CD4-positive, alpha-beta memory T cell (primary cell): Measurements from ENCODE around the gene CRYBA1. TPM values are rescaled to one million over a fixed set of nuclear protein-coding genes. Genes with fewer than 3 reads are reported as not detected.
A peak's percentile ranks its signal among the peaks of the same experiment; 100 is the strongest.

ENCODE experiments used
- CTCF ChIA-PET: fragments of 350-600 bp; sonication (Branson Sonifier 250); formaldehyde crosslinking; loops from one replicate; lab custom pipeline; 2021; ENCODE audit warnings: inconsistent platforms; ENCODE audit not compliant: partially characterized antibody; lab: Charles Lee
- POLR2A ChIA-PET: fragments of 350-600 bp; sonication (Branson Sonifier 250); formaldehyde crosslinking; loops from one replicate; lab custom pipeline; 2021; ENCODE audit not compliant: partially characterized antibody; lab: Charles Lee
- DNase-seq, 5 donors: peaks; one replicate each; pipeline versions ENCODE4 v3.0.0 to v3.0.0-alpha.2; 2020 to 2022; ENCODE audit warnings: mixed read lengths in 1 of 5
- H3K27ac ChIP-seq: one replicate; pipeline ENCODE4 v1.7.0; 2013; ENCODE audit warnings: low read depth, low read length
- H3K27me3 ChIP-seq: 2 replicates; pipeline ENCODE4 v1.7.0; 2013; ENCODE audit warnings: mild to moderate bottlenecking, low read length, moderate library complexity; ENCODE audit not compliant: insufficient read depth
- H3K36me3 ChIP-seq: 2 replicates; pipeline ENCODE4 v1.7.0; 2013; ENCODE audit warnings: mild to moderate bottlenecking, low read length, moderate library complexity; ENCODE audit not compliant: insufficient read depth
- H3K4me1 ChIP-seq: 2 replicates; pipeline ENCODE4 v1.7.0; 2013; ENCODE audit warnings: mild to moderate bottlenecking, low read length, moderate library complexity; ENCODE audit not compliant: insufficient read depth
- H3K4me3 ChIP-seq, 2 donors: one replicate each; pipeline ENCODE4 v1.7.0; 2013; ENCODE audit warnings: low read length in 2 of 2, mild to moderate bottlenecking in 1 of 2
- H3K9me3 ChIP-seq, 2 donors: one replicate each; pipeline ENCODE4 v1.7.0; 2013; ENCODE audit warnings: low read length in 2 of 2, control low read depth in 1 of 2; ENCODE audit not compliant: control insufficient read depth in 1 of 2
- H3K27ac Mint-ChIP-seq, 7 donors: one replicate each; pipeline ENCODE4 v1.8.0; 2020 to 2021; ENCODE audit warnings: mixed read lengths in 7 of 7, mild to moderate bottlenecking in 6 of 7, inconsistent platforms in 3 of 7, moderate library complexity in 3 of 7
- H3K27me3 Mint-ChIP-seq, 2 donors: one replicate each; pipeline ENCODE4 v1.8.0; 2020 to 2021; ENCODE audit warnings: mixed read lengths in 2 of 2
- H3K36me3 Mint-ChIP-seq, 2 donors: one replicate each; pipeline ENCODE4 v1.8.0; 2020 to 2021; ENCODE audit warnings: mixed read lengths in 2 of 2, inconsistent platforms in 1 of 2, mild to moderate bottlenecking in 1 of 2
- H3K4me1 Mint-ChIP-seq, 4 donors: one replicate each; pipeline ENCODE4 v1.8.0; 2020 to 2021; ENCODE audit warnings: mixed read lengths in 4 of 4, mild to moderate bottlenecking in 1 of 4
- H3K4me3 Mint-ChIP-seq, 8 donors: one replicate each; pipeline ENCODE4 v1.8.0; 2020 to 2021; ENCODE audit warnings: mixed read lengths in 8 of 8, mild to moderate bottlenecking in 7 of 8, moderate library complexity in 6 of 8, inconsistent platforms in 3 of 8
- H3K9me3 Mint-ChIP-seq, 8 donors: one replicate each; pipeline ENCODE4 v1.8.0; 2020 to 2021; ENCODE audit warnings: mixed read lengths in 8 of 8, mild to moderate bottlenecking in 5 of 8, inconsistent platforms in 3 of 8, moderate library complexity in 1 of 8
- intact Hi-C: fragments of 100-400 bp; cut with micrococcal nuclease; formaldehyde crosslinking; loops from one replicate; pipeline ENCODE4 v1.15.1; 2023
- polyA plus RNA-seq, 2 donors: library from polyadenylated mRNA; unstranded; fragments of 300-500 nt; fragmentation: Illumina TruSeq; gene quantifications; one replicate each; pipeline ENCODE4 v1.2.3, GENCODE V29; 2021
- total RNA-seq, 2 experiments: library from RNA; stranded (reverse); gene quantifications; one replicate each; pipeline ENCODE4 v1.2.3, GENCODE V29; 2021

CRYBA1 gene
- total and polyA plus RNA-seq, 4 experiments from 2014 or later: not detected

DNA sequence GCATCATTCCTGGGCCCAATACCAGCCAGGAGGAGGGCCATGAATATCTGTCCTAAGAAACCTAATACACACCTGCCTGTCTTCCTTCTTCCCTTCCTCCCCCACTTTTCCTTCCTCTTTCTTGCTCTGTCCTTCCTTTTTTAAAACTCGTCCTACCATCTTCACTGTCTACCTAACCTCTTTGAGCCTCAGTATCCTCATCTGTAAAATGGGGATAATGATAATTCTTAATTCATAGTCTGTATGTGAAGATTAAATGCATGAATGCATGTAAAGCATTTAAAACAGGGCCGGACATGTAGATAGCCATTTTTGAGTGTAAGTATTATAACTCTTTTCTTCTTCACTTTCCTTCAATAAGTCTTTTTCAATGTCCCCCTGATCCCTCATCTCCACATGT is 560 bp downstream of the CRYBA1 start:
- no peak overlapping the region for H3K4me3 ChIP-seq
- no peaks in the 10 kb centered on the region for H3K4me1 ChIP-seq
- H3K4me1 Mint-ChIP-seq: peaks cover 0 to 4% (median 3%) of the 10 kb centered on the region in 4 donors
- H3K27ac Mint-ChIP-seq: no peak overlapping the region
- no peak overlapping the region for H3K4me3 Mint-ChIP-seq
- no peaks in the 10 kb centered on the region for H3K36me3 ChIP-seq
- no peaks in the 10 kb centered on the region for H3K27me3 ChIP-seq
- H3K36me3 Mint-ChIP-seq: no peaks in the 10 kb centered on the region
- intact Hi-C loops: no loop called here
- no peaks in the 10 kb centered on the region for H3K9me3 Mint-ChIP-seq
- DNase-seq: no peak
- ChIA-PET POLR2A (no interaction called here), CTCF (no interaction called here)
- no peaks in the 10 kb centered on the region for H3K9me3 ChIP-seq
- no peak overlapping the region for H3K27ac ChIP-seq
- H3K27me3 Mint-ChIP-seq: no peaks in the 10 kb centered on the region

DNA sequence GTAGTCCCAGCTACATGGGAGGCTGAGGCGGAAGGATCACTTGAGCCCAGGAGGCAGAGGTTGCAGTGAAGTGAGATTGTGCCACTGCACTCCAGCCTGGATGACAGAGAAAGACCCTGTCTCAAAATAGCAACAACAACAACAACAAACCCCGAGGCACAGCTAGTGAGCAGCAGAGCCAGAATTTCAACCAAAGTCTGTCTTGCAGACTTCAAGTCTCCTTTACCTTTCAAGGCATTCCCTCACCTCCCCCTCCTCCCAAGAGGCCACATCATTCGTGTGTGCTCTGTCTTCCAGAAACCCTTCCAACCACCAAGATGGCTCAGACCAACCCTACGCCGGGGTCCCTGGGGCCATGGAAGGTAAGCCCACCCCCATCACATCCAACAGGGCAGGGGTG is 2.2 kb downstream of the CRYBA1 start:
- Histone ChIP-seq H3K27ac (no peak overlapping the region), H3K4me1 (no peaks in the 10 kb centered on the region), H3K4me3 (no peak overlapping the region), H3K27me3 (no peaks in the 10 kb centered on the region), H3K9me3 (no peaks in the 10 kb centered on the region), H3K36me3 (no peaks in the 10 kb centered on the region)
- Mint-ChIP-seq H3K4me1 (peaks cover 0 to 4% (median 4%) of the 10 kb centered on the region in 4 donors), H3K27ac (no peak overlapping the region), H3K9me3 (no peaks in the 10 kb centered on the region), H3K27me3 (no peaks in the 10 kb centered on the region), H3K4me3 (peak overlapping the region in 1 of 8 donors; percentile 22), H3K36me3 (no peaks in the 10 kb centered on the region)
- DNase-seq: no peak
- ChIA-PET CTCF (no interaction called here), POLR2A (interaction anchor here (0.8 kb wide), 1 partner anchor 8 kb away, joined by 3 read pairs; no protein-coding TSS in a partner anchor)
- intact Hi-C loops: no loop called here

GRCh38 chr17:29250666-29251065 is 4.0 kb downstream of the CRYBA1 start:
- Histone ChIP-seq H3K9me3 (no peaks in the 10 kb centered on the region), H3K36me3 (no peaks in the 10 kb centered on the region), H3K27me3 (no peaks in the 10 kb centered on the region), H3K4me1 (no peaks in the 10 kb centered on the region), H3K4me3 (no peak overlapping the region), H3K27ac (no peak overlapping the region)
- Mint-ChIP-seq H3K27me3 (no peaks in the 10 kb centered on the region), H3K4me1 (peaks cover 1 to 4% (median 4%) of the 10 kb centered on the region in 4 donors), H3K4me3 (no peak overlapping the region), H3K9me3 (no peaks in the 10 kb centered on the region), H3K36me3 (peaks cover 0 to 6% of the 10 kb centered on the region in 2 donors), H3K27ac (peak overlapping the region in 2 of 7 donors; percentile 57 to 78)
- intact Hi-C loops: no loop called here
- ChIA-PET CTCF (interaction anchor here (1.1 to 2.2 kb wide), 6 partner anchors 10 to 136 kb away, joined by 3 to 11 read pairs (median 4); no protein-coding TSS in a partner anchor), POLR2A (no interaction called here)
- DNase-seq: no peak

GRCh38 chr17:29251184-29251583 is 4.5 kb downstream of the CRYBA1 start:
- no peaks in the 10 kb centered on the region for H3K36me3 ChIP-seq
- CTCF ChIA-PET: interaction anchor here (1.3 to 2.2 kb wide), 5 partner anchors 10 to 137 kb away, joined by 3 to 11 read pairs (median 5); no protein-coding TSS in a partner anchor
- no peak overlapping the region for H3K4me3 ChIP-seq
- DNase-seq: no peak
- peaks cover 2 to 6% (median 4%) of the 10 kb centered on the region in 4 donors for H3K4me1 Mint-ChIP-seq
- intact Hi-C loops: no loop called here
- H3K27me3 Mint-ChIP-seq: no peaks in the 10 kb centered on the region
- H3K36me3 Mint-ChIP-seq: peaks cover 0 to 9% of the 10 kb centered on the region in 2 donors
- no peak overlapping the region for H3K27ac Mint-ChIP-seq
- H3K4me3 Mint-ChIP-seq: no peak overlapping the region
- no peaks in the 10 kb centered on the region for H3K9me3 Mint-ChIP-seq
- H3K27me3 ChIP-seq: no peaks in the 10 kb centered on the region
- no peaks in the 10 kb centered on the region for H3K4me1 ChIP-seq
- H3K27ac ChIP-seq: no peak overlapping the region
- H3K9me3 ChIP-seq: no peaks in the 10 kb centered on the region
- POLR2A ChIA-PET: interaction anchor here (1.6 kb wide), 1 partner anchor 41 kb away, joined by 13 read pairs; no protein-coding TSS in a partner anchor

DNA sequence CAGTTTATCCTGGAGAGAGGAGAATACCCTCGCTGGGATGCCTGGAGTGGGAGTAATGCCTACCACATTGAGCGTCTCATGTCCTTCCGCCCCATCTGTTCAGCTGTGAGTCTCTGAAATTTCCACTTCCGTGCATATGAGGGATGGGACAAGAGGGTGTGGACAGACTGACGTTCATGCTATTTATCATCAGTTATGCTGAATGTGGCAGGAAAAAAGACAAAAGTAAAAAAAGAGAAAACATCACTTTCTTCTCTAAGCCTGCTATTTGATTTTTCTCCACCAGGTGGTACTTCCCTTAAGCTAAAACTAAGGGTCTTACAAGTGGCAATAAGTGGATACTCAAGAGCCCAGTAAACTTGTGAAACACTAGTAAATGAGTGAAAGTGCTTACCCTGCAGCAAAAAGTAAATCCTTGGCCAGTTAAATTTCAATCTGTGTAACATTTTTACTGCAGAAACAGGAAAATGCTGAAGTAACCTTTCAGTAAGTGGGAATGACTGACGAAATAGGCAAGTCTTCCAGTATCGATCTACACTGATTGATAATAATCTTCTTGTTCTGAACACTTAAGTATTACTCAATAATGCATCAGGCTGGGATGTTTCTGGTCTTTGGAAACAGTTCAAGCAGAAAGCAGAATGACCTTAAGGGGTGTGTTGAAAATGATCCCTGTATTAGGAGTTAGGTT is 5.6 kb downstream of the CRYBA1 start:
- peak in 1 of 5 donors; percentile 6 for DNase-seq
- peak overlapping the region in 4 of 7 donors; percentile 14 to 37 (median 22) for H3K27ac Mint-ChIP-seq
- no peak overlapping the region for H3K4me3 ChIP-seq

DNA sequence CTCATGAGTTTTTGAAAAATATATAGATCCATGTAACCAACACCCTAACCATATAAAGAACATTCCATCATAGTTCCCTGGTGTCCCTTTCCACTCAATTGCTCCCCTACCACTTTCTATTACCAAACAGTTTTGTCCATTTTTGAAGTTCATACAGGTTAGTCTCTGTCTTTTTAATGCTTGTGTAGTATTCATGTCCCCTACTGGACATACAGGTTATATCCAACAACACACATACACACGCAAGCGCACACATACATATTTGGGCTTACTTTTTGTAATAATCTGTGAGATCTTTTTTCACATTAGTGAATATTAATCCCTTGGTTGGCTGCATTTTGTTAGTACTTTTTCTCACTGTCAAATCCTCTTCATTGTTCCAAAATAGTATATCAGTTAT is 6.4 kb downstream of the CRYBA1 start:
- H3K27ac ChIP-seq: no peak overlapping the region
- CTCF ChIA-PET: no interaction called here
- H3K9me3 Mint-ChIP-seq: no peaks in the 10 kb centered on the region
- peaks cover 6 to 18% of the 10 kb centered on the region in 2 donors for H3K36me3 Mint-ChIP-seq
- POLR2A ChIA-PET: no interaction called here
- H3K4me1 Mint-ChIP-seq: peaks cover 12 to 17% (median 15%) of the 10 kb centered on the region in 4 donors
- no peak for DNase-seq
- H3K27me3 Mint-ChIP-seq: no peaks in the 10 kb centered on the region
- H3K4me3 ChIP-seq: no peak overlapping the region
- no peaks in the 10 kb centered on the region for H3K36me3 ChIP-seq
- peak overlapping the region in 1 of 7 donors; percentile 17 for H3K27ac Mint-ChIP-seq
- H3K4me1 ChIP-seq: no peaks in the 10 kb centered on the region
- no peak overlapping the region for H3K4me3 Mint-ChIP-seq
- no peaks in the 10 kb centered on the region for H3K9me3 ChIP-seq
- intact Hi-C loops: loop anchor here (2.0 kb wide), 1 partner anchor 42 kb away; the partner anchor contains the start of gene NUFIP2
- H3K27me3 ChIP-seq: no peaks in the 10 kb centered on the region

More for the DNA sequence above, 5.6 kb downstream of the CRYBA1 start:
- Mint-ChIP-seq H3K4me3 (no peak overlapping the region), H3K27me3 (no peaks in the 10 kb centered on the region), H3K9me3 (no peaks in the 10 kb centered on the region), H3K4me1 (peaks cover 7 to 12% (median 9%) of the 10 kb centered on the region in 4 donors), H3K36me3 (peaks cover 3 to 18% of the 10 kb centered on the region in 2 donors)
- no peaks in the 10 kb centered on the region for H3K36me3 ChIP-seq
- POLR2A ChIA-PET: interaction anchor here (1.6 kb wide), 1 partner anchor 39 kb away, joined by 13 read pairs; no protein-coding TSS in a partner anchor
- no peaks in the 10 kb centered on the region for H3K9me3 ChIP-seq
- intact Hi-C loops: loop anchor here (2.0 kb wide), 1 partner anchor 43 kb away; the partner anchor contains the start of gene NUFIP2
- no peaks in the 10 kb centered on the region for H3K4me1 ChIP-seq
- no peak overlapping the region for H3K27ac ChIP-seq
- CTCF ChIA-PET: interaction anchor here (1.3 to 2.2 kb wide), 3 partner anchors 33 to 40 kb away, joined by 5 to 11 read pairs (median 5); no protein-coding TSS in a partner anchor
- no peaks in the 10 kb centered on the region for H3K27me3 ChIP-seq

- Mint-ChIP-seq H3K36me3 (peaks cover 19 to 45% of the 10 kb centered on the region in 2 donors), H3K9me3 (no peaks in the 10 kb centered on the region), H3K4me1 (peaks cover 21 to 36% (median 32%) of the 10 kb centered on the region in 4 donors), H3K27me3 (no peaks in the 10 kb centered on the region), H3K27ac (peak overlapping the region in 2 of 7 donors; percentile 14 to 59), H3K4me3 (no peak overlapping the region)
- H3K4me1 ChIP-seq: no peaks in the 10 kb centered on the region
- ChIA-PET POLR2A (interaction anchor here (0.7 to 2.0 kb wide), 3 partner anchors 35 to 110 kb away, joined by 3 to 8 read pairs (median 5); partner anchors contain the start of gene NUFIP2), CTCF (interaction anchor here (0.8 to 2.5 kb wide), 3 partner anchors 29 to 139 kb away, joined by 3 to 7 read pairs (median 3); no protein-coding TSS in a partner anchor)
- peaks cover under 1% of the 10 kb centered on the region for H3K36me3 ChIP-seq
- intact Hi-C loops: no loop called here
- no peaks in the 10 kb centered on the region for H3K27me3 ChIP-seq
- H3K9me3 ChIP-seq: no peaks in the 10 kb centered on the region
- H3K27ac ChIP-seq: no peak overlapping the region
- H3K4me3 ChIP-seq: no peak overlapping the region
- DNase-seq: no peak
Measured at GRCh38 chr17:29255926-29256522, 9.4 kb downstream of the CRYBA1 start.
